Stomach (tissue), 9 donors: Measurements from ENCODE around the gene PPP2R5B. TPM values are rescaled to one million over a fixed set of nuclear protein-coding genes. Genes with fewer than 3 reads are reported as not detected.

ENCODE experiments used
- DNase-seq, 2 donors: peaks; one replicate each; pipeline versions ENCODE4 v3.0.0 to v3.0.0-alpha.2; 2013 to 2019
- H3K27ac ChIP-seq, 5 donors: fragments of 200-600 bp in 4 of 5; sonication (generic) in 4 of 5; one replicate each; pipeline ENCODE4 v1.5.1; 2013 to 2019; ENCODE audit warnings: mild to moderate bottlenecking in 1 of 5, moderate library complexity in 1 of 5
- H3K27me3 ChIP-seq, 3 donors: fragments of 200-600 bp; sonication (generic); one replicate each; pipeline ENCODE4 v1.5.1; 2017 to 2019; ENCODE audit warnings: mixed run types in 1 of 3
- H3K36me3 ChIP-seq, 4 donors: fragments of 200-600 bp; sonication (generic); 1 replicate in 3 of 4; 2 replicates in 1 of 4; pipeline ENCODE4 v1.5.1; 2016 to 2019
- H3K4me1 ChIP-seq, 4 donors: fragments of 200-600 bp; sonication (generic); one replicate each; pipeline ENCODE4 v1.5.1; 2016 to 2019
- H3K4me3 ChIP-seq, 4 donors: fragments of 200-600 bp; sonication (generic) in 3 of 4; one replicate each; pipeline ENCODE4 v1.5.1; 2016 to 2019; ENCODE audit warnings: mild to moderate bottlenecking in 1 of 4
- H3K9me3 ChIP-seq, 4 donors: fragments of 200-600 bp; sonication (generic); one replicate each; pipeline ENCODE4 v1.5.1; 2016 to 2019
- CTCF ChIP-seq, 7 experiments: fragments of 450-650 bp in 4 of 7; fragments of 200-600 bp in 3 of 7; sonication (generic) in 3 of 7; IDR thresholded peaks; one replicate each; pipeline ENCODE4 v1.5.1; 2016 to 2019; ENCODE audit warnings: antibody characterized with exemption in 7 of 7, control low read depth in 2 of 7, mild to moderate bottlenecking in 1 of 7
- EP300 ChIP-seq: sonication (generic); formaldehyde crosslinking; IDR thresholded peaks from one replicate; pipeline ENCODE4 v1.6.1; 2017; ENCODE audit warnings: antibody characterized with exemption
- POLR2A ChIP-seq, 4 donors: fragments of 450-650 bp; IDR thresholded peaks; one replicate each; pipeline ENCODE4 v1.6.1; 2016; ENCODE audit warnings: antibody characterized with exemption in 4 of 4, control low read depth in 2 of 4, mild to moderate bottlenecking in 1 of 4, moderate library complexity in 1 of 4
- POLR2AphosphoS5 ChIP-seq, 3 donors: sonication (generic); formaldehyde crosslinking; IDR thresholded peaks; one replicate each; pipeline ENCODE4 v1.6.1; 2016; ENCODE audit warnings: antibody characterized with exemption in 3 of 3
- WGBS, 5 donors: extraction: QIAGEN DNeasy Blood & Tissue Kit in 3 of 5; methylation state at CpG; one replicate each; pipeline versions ENCODE4 v1.1.5 to v1.1.7; 2013 to 2018; 5-methylcytosine and 5-hydroxymethylcytosine counted together
- intact Hi-C: fragments of 100-400 bp; cut with DNase I; formaldehyde crosslinking; loops from one replicate; pipeline ENCODE4 v1.15.1; 2023; ENCODE audit warnings: low total_unique reads
- polyA plus RNA-seq, 3 donors: library from polyadenylated mRNA; stranded (reverse); fragments of 200-250 nt; gene quantifications; one replicate each; pipeline ENCODE4 v1.2.3, GENCODE V29; 2013
- total RNA-seq, 5 donors: library from RNA; depleted of rRNA; stranded (reverse); fragments of >200 nt; gene quantifications; one replicate each; pipeline versions ENCODE4 v1.1.0 to v1.2.3, GENCODE V29; 2014 to 2016
- donor health status: healthy with polysubstance abuse.
- donor health status: Bipolar disorder and iron deficiency.
- donor health status: healthy.

PPP2R5B gene
- total and polyA plus RNA-seq, 8 donors: 6.6 to 75.6 (median 13.2) TPM

DNA sequence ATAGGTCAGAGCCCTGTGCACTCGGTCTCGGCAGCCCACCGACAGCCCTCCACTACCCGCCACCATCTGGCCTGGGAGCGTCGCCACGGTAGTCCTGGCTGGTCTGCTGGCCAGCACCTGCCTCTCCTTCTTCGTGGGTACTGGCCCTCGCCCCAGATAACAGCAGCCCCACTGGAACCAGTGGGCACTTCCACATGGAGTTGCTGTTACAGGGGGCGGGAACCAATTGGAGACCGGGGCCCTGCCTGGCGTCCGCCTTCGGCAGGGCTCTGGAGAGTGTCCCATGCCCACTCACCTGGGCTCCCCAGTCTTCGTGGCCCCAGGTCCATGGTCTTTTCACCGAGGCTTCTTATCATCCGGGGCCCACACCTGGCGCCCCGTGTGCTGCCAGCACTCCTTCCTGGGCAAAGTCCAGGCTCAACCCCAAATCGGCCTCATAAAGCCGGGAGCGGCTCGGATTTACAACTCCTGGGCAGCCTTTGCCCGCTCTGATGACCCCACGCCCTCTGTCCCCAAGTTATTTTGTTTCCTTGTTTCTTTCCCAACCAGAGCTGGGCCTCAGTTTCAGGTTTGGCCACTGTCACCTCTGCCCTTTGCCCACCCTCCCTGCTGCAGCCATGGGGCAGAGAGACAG, 33.2 kb upstream of the PPP2R5B start:
- H3K4me3 ChIP-seq: peak overlapping the region; percentile 37 to 52 (median 45)
- H3K9me3 ChIP-seq: no peaks in the 10 kb centered on the region
- no peaks in the 10 kb centered on the region for H3K27me3 ChIP-seq
- 33 to 76% (median 52%) methylated on average over 10 to 25 of the region's 25 CpGs for WGBS, 5 donors
- DNase-seq: peak; percentile 74 to 75
- H3K36me3 ChIP-seq: peaks cover 0 to 20% (median 19%) of the 10 kb centered on the region in 4 donors
- peaks cover 37 to 66% (median 54%) of the 10 kb centered on the region in 4 donors for H3K4me1 ChIP-seq
- no peak for TF ChIP-seq EP300
- TF ChIP-seq POLR2AphosphoS5 (IDR thresholded peaks at IDR 0.05): peak in 1 of 3 donors; percentile 16
- intact Hi-C loops: no loop called here
- peak overlapping the region; percentile 84 to 94 (median 86) for H3K27ac ChIP-seq

DNA sequence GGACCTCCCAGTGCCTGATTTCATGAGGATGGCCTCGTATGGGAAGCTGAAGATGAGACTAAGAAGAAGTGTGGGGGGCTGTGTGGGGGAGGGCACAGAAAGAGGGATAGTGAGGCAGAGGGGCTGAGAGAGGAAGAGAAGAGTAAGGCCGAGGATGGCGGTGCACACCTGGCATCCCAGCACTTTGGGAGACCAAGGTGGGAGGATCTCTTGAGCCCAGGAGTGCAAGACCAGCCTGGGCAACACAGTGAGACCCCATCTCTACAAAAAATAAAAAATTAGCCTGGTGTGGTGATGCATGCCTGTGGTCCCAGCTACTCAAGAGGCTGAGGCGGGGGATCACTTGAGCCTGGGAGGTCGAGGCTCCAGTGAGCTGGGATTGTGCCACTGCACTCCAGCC, 32.6 kb upstream of the PPP2R5B start:
- Histone ChIP-seq H3K27me3 (no peaks in the 10 kb centered on the region), H3K36me3 (peaks cover 0 to 25% (median 25%) of the 10 kb centered on the region in 4 donors), H3K9me3 (no peaks in the 10 kb centered on the region), H3K4me1 (peaks cover 37 to 65% (median 53%) of the 10 kb centered on the region in 4 donors), H3K4me3 (peak overlapping the region; percentile 37 to 52 (median 45)), H3K27ac (peak overlapping the region; percentile 84 to 94 (median 86))
- 37 to 57% (median 48%) methylated on average over 5 of the region's 5 CpGs for WGBS, 5 donors
- DNase-seq: no peak
- intact Hi-C loops: loop anchor here (2.0 kb wide), 1 partner anchor 45 kb away; no protein-coding TSS in a partner anchor
- no peak for TF ChIP-seq EP300
- no peak for TF ChIP-seq POLR2AphosphoS5 (IDR thresholded peaks at IDR 0.05)
- TF ChIP-seq CTCF (IDR thresholded peaks at IDR 0.05): no peak
- no peak for TF ChIP-seq POLR2A (IDR thresholded peaks at IDR 0.05)

DNA sequence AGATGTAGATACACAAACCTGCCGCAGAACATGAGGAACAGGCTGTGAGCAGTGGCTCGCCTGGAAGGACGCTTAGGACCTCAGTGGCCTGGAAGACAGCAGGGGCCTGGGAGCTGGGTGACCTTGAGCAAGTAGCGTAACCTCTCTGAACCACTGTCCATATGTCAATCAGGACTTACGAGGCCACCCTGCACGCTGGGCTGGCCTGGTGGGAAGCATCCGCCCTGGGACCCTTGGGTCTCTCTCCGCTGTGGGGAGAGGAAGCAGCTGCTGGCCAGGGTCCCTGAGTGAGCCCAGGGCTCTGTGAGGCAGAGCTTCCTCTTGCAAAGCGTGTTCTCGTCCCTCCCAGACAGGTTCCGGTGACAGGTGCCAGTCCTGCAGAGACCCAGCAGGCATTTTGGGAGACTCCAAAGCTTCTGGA, 32.1 kb upstream of the PPP2R5B start:
- H3K4me1 ChIP-seq: peaks cover 36 to 59% (median 49%) of the 10 kb centered on the region in 4 donors
- no peaks in the 10 kb centered on the region for H3K9me3 ChIP-seq
- H3K36me3 ChIP-seq: peaks cover 3 to 30% (median 30%) of the 10 kb centered on the region in 4 donors
- no peak for DNase-seq
- WGBS, 5 donors: 23 to 59% (median 41%) methylated on average over 11 of the region's 11 CpGs
- TF ChIP-seq POLR2AphosphoS5 (IDR thresholded peaks at IDR 0.05): no peak
- no peak for TF ChIP-seq EP300
- TF ChIP-seq POLR2A (IDR thresholded peaks at IDR 0.05): no peak
- no peak for TF ChIP-seq CTCF (IDR thresholded peaks at IDR 0.05)
- intact Hi-C loops: loop anchor here (2.0 kb wide), 1 partner anchor 46 kb away; no protein-coding TSS in a partner anchor
- peak overlapping the region; percentile 37 to 52 (median 45) for H3K4me3 ChIP-seq
- no peaks in the 10 kb centered on the region for H3K27me3 ChIP-seq
- peak overlapping the region; percentile 84 to 94 (median 86) for H3K27ac ChIP-seq

DNA sequence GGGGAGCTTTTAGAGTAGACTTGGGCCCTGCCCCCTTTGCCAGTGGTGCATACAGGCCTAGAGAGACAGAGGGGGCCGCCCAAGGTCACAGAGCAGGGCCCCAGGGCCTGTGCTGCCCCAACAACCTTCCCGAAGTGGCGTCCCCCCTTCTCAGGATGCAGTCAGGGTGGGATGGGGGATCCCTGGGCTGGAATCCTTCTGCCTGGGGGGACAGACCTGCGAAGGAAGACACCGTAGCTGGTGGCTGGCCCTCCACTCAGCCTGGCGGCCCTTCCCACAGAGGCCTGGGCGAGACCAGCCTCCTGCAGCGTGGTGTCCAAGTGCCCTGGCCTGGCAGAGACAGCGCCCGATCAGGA, 31.7 kb upstream of the PPP2R5B start:
- Histone ChIP-seq H3K4me1 (peaks cover 32 to 56% (median 45%) of the 10 kb centered on the region in 4 donors), H3K9me3 (no peaks in the 10 kb centered on the region), H3K27me3 (no peaks in the 10 kb centered on the region), H3K4me3 (peak overlapping the region; percentile 37 to 52 (median 45)), H3K36me3 (peaks cover 7 to 34% (median 34%) of the 10 kb centered on the region in 4 donors), H3K27ac (peak overlapping the region; percentile 84 to 94 (median 86))
- WGBS, 5 donors: 29 to 60% (median 50%) methylated on average over 3 to 10 of the region's 10 CpGs
- intact Hi-C loops: loop anchor here (2.0 kb wide), 1 partner anchor 46 kb away; no protein-coding TSS in a partner anchor
- no peak for DNase-seq
- TF ChIP-seq CTCF (IDR thresholded peaks at IDR 0.05) (no peak), EP300 (no peak), POLR2A (IDR thresholded peaks at IDR 0.05) (no peak), POLR2AphosphoS5 (IDR thresholded peaks at IDR 0.05) (no peak)
